Lower lobe of right lung (tissue), 2 donors: Measurements from ENCODE around the gene HSD17B12. TPM values are rescaled to one million over a fixed set of nuclear protein-coding genes. Genes with fewer than 3 reads are reported as not detected.
A peak's percentile ranks its signal among the peaks of the same experiment; 100 is the strongest.

Experiments
- ATAC-seq, 2 donors: fragments of 200-7000 bp; cut with Tn5 transposase; one replicate each; pipeline ENCODE4 v1.9.1; 2020 to 2022; ENCODE audit warnings: mild to moderate bottlenecking in 2 of 2, moderate library complexity in 2 of 2
- DNase-seq: peaks from one replicate; pipeline ENCODE4 v3.0.0-alpha.2; 2020
- H3K27ac ChIP-seq: fragments of 200-600 bp; one replicate; pipeline ENCODE4 v1.8.0; 2022
- H3K27me3 ChIP-seq: fragments of 200-600 bp; one replicate; pipeline ENCODE4 v1.8.0; 2022; ENCODE audit warnings: low read depth
- H3K36me3 ChIP-seq: fragments of 200-600 bp; one replicate; pipeline ENCODE4 v1.8.0; 2022; ENCODE audit warnings: mild to moderate bottlenecking
- H3K4me1 ChIP-seq: fragments of 200-600 bp; one replicate; pipeline ENCODE4 v1.8.0; 2022
- H3K4me3 ChIP-seq: fragments of 200-600 bp; one replicate; pipeline ENCODE4 v1.8.0; 2022; ENCODE audit warnings: mild to moderate bottlenecking
- H3K9me3 ChIP-seq: fragments of 200-600 bp; one replicate; pipeline ENCODE4 v1.8.0; 2022
- CTCF ChIP-seq: fragments of 200-600 bp; IDR thresholded peaks from one replicate; pipeline ENCODE4 v1.8.0; 2022; ENCODE audit warnings: antibody characterized with exemption, mild to moderate bottlenecking
- intact Hi-C: fragments of 100-400 bp; cut with DNase I; formaldehyde crosslinking; loops from one replicate; pipeline ENCODE4 v1.11.0; 2022
- total RNA-seq: library from RNA; stranded (reverse); fragmentation: NEBNext Ultra II Directional; extraction: Animal tissue kit (Norgen Biotek cat#: 25700); gene quantifications from one replicate; pipeline ENCODE4 v1.2.1, GENCODE V29; 2021
- donor health status: DM: no; HTN: yes; CAD: no; lungs with severe emphysema.

The HSD17B12 gene
- total RNA-seq, 1 donor from 2014 or later = 101 TPM

DNA sequence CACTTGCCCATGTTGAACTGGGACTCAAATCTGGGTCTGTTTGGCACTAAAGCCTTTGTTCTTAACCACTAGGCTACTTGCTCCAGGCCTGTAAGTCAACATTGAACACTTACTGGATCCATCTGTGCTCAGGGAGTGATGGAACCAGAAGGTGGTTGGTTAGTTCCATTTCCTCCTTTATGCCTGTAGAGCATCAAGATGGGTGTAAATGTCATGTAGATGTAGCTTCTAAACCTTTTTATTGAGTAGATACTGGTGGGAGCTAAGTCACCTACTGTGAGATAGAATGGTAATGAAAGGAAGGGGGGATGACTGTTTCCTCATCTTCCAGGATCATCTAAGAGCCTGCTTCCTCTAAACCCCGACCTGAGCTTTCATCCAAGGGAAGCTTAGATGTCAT is 161.5 kb downstream of the HSD17B12 start:
- Histone ChIP-seq H3K4me1 (no peaks in the 10 kb centered on the region), H3K4me3 (no peak overlapping the region), H3K9me3 (no peaks in the 10 kb centered on the region), H3K36me3 (peaks cover 15% of the 10 kb centered on the region), H3K27ac (no peak overlapping the region), H3K27me3 (no peaks in the 10 kb centered on the region)
- no peak for ATAC-seq
- no peak for DNase-seq
- intact Hi-C loops = no loop called here
- no peak for TF ChIP-seq CTCF

DNA sequence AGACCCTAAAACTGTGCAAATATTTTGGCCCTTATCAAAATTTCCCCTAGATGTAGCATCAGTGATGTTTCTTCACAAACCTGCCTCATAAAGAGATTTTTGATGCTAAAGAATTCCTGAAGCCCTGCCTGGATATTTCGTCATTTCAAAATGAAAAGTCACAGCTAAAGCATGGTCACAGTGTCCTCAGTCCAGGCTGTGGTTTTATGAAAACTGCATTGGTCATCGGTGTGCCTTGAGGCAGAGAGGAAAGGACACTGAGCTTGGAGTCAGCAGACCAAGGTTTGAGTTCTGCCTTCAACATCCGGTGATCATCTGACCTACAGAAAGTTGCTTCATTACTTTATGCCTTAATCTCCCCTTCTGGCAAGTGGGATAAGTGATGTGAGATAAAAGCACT is 165.3 kb downstream of the HSD17B12 start:
- DNase-seq = no peak
- H3K27me3 ChIP-seq = no peaks in the 10 kb centered on the region
- no peaks in the 10 kb centered on the region for H3K9me3 ChIP-seq
- no peak for ATAC-seq
- no peak overlapping the region for H3K4me3 ChIP-seq
- H3K36me3 ChIP-seq = peaks cover under 1% of the 10 kb centered on the region
- no peaks in the 10 kb centered on the region for H3K4me1 ChIP-seq
- TF ChIP-seq CTCF = no peak
- H3K27ac ChIP-seq = no peak overlapping the region
- intact Hi-C loops = no loop called here

DNA sequence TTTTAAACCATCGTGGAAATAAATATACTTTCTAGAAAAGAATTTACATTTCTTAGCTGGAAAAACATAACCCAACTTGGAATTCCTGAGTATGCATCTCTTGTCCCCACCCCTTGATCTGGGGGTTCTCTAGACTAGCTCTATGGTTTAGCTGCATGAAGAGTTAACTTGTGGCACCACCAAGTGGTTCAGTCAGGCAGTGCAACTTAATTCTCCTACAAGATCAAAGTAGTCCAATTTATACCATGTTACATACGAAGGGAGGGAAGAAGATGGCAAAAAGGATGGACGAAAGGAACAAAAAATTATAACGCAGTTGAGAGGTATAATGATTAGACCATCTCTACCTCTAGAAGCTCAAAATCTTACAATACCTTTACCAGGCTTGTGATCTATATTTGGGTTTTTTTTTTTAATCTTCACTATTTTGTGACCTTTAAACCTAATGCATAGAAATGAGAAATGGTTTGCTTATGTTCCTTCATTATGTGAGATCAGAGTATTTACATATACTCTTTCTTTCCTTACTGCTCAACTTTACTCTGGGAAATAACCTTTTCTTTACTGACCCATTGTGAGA is 171.6 kb downstream of the HSD17B12 start:
- Histone ChIP-seq H3K9me3 (no peaks in the 10 kb centered on the region), H3K4me1 (no peaks in the 10 kb centered on the region), H3K27me3 (no peaks in the 10 kb centered on the region), H3K4me3 (no peak overlapping the region), H3K27ac (no peak overlapping the region), H3K36me3 (peaks cover 24% of the 10 kb centered on the region)
- ATAC-seq (peak; percentile 79 to 83), DNase-seq (no peak)
- TF ChIP-seq CTCF = peak; percentile 75
- intact Hi-C loops = no loop called here

DNA sequence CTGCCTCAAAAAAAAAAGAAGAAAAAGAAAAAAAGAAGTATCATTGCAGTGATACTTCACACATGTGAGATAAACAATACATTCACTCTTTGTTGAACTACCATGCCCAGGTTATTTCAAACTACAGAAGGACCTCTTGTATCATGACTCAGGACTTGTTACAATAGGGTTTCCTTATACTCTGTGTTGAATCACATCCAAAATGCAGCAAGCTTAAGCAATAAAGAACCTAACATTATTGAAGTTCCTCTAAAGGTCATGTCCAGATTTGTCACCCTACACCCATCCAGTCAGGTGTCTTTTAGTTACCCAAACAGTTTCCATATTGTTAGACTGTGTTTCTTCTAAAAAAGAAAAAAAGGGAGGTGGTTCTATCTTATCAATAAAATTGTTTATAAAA is 173.2 kb downstream of the HSD17B12 start:
- Histone ChIP-seq H3K9me3 (no peaks in the 10 kb centered on the region), H3K27me3 (no peaks in the 10 kb centered on the region), H3K4me3 (no peak overlapping the region), H3K36me3 (peaks cover 24% of the 10 kb centered on the region), H3K4me1 (no peaks in the 10 kb centered on the region), H3K27ac (no peak overlapping the region)
- ATAC-seq (no peak), DNase-seq (no peak)
- no peak for TF ChIP-seq CTCF
- intact Hi-C loops = no loop called here

DNA sequence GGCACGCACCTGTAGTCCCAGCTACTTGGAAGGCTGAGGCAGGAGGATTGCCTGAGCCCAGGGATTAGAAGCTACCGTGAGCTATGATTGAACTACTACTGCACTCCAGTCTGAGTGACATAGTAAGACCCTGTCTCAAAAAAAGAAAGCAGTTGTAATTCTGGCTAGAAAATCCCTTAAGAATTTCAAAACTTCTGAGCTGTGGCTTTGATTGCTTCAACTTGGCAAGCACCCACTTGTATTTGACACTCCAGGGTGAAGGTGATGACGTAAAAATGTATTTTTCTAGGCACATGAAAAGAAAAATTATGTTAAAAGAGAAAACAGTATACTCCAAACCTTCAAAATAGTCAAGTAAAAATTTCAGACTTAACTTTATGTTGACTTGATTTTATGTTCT is 176.5 kb downstream of the HSD17B12 start:
- Histone ChIP-seq H3K9me3 (peaks cover 6% of the 10 kb centered on the region), H3K36me3 (peaks cover 24% of the 10 kb centered on the region), H3K4me1 (no peaks in the 10 kb centered on the region), H3K27ac (no peak overlapping the region), H3K27me3 (no peaks in the 10 kb centered on the region), H3K4me3 (no peak overlapping the region)
- no peak for DNase-seq
- no peak for TF ChIP-seq CTCF
- intact Hi-C loops = no loop called here
- ATAC-seq = no peak

DNA sequence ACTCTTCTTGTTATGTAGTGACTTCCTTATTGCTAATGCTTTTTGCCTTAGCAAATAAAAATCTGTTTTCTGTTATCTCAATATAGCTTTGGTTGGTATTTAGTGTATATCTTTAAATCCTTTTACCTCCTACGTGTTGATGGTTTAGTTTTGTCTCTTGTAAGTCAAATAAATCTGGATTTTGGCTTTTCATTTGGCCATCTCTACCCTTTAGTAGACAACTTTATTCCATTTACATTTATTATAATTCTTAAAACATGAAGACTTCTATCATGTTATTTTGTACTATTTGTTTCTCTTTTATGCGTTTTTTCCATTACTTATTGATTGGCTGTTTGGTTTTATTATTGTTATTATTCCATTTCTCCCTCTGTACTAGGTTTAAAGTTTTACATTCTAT is 180.6 kb downstream of the HSD17B12 start:
- ATAC-seq (no peak), DNase-seq (no peak)
- TF ChIP-seq CTCF = no peak
- Histone ChIP-seq H3K36me3 (peaks cover 4% of the 10 kb centered on the region), H3K4me3 (no peak overlapping the region), H3K27me3 (no peaks in the 10 kb centered on the region), H3K4me1 (no peaks in the 10 kb centered on the region), H3K27ac (no peak overlapping the region), H3K9me3 (peaks cover 6% of the 10 kb centered on the region)
- intact Hi-C loops = no loop called here
